NCI-H146 (cell line): Measurements from ENCODE around the gene ZBTB46.
"Not testable (repeated sequence)": the region's sequence is repeated elsewhere in the genome, so short reads cannot be mapped to it uniquely, and the experiment has no call there.

Experiments
- DNase-seq: peaks from one replicate; lab custom pipeline; 2025; lab: John Stamatoyannopoulos, UW

The ZBTB46 gene

DNA sequence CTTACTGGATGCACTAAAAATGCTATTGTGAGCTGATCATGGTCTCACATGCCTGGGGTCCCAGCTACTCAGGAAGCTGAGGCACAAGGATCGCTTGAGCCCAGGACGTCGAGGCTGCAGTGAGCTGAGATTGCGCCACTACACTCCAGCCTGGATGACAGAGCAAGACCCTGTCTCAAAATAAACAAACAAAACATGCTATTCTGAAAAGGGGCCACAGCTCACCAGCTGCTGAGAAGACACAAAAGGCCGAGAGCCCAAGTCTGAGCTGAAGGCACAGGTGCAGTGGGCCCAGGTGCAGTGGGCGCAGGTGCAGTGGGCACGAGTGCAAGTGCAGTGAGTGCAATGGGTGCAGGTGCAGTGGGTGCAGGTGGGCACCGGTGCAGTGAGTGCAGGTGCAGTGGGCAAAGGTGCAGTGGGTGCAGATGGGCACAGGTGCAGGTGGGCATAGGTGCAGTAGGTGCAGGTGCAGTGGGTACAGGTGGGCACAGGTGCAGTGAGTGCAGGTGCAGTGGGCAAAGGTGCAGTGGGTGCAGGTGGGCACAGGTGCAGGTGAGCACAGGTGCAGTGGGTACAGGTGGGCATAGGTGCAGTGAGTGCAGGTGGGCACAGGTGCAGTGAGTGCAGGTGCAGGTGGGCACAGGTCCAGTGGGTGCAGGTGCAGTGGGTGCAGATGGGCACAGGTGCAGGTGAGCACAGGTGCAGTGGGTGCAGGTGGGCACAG, 16.0 kb downstream of the ZBTB46 start:
- no peak for DNase-seq

DNA sequence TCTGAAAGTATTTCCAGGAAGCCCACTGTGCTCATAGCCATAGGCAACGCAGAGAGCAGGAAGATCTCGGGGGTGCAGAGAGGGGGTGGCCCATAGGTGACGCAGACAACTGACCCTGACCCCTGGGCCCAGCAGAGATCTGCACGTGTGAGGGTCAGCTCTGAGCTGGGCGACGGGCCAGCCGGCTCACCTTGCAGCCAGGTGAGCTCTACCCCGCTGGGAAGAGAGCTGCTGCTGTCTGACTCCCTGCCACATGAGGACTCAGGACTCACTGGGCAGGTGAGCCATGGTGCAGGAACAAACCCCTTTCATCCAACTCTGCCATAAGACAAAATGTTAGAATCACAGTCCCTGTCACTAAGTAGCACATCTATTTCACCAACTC, 19.6 kb downstream of the ZBTB46 start:
- DNase-seq: peak; percentile 41

DNA sequence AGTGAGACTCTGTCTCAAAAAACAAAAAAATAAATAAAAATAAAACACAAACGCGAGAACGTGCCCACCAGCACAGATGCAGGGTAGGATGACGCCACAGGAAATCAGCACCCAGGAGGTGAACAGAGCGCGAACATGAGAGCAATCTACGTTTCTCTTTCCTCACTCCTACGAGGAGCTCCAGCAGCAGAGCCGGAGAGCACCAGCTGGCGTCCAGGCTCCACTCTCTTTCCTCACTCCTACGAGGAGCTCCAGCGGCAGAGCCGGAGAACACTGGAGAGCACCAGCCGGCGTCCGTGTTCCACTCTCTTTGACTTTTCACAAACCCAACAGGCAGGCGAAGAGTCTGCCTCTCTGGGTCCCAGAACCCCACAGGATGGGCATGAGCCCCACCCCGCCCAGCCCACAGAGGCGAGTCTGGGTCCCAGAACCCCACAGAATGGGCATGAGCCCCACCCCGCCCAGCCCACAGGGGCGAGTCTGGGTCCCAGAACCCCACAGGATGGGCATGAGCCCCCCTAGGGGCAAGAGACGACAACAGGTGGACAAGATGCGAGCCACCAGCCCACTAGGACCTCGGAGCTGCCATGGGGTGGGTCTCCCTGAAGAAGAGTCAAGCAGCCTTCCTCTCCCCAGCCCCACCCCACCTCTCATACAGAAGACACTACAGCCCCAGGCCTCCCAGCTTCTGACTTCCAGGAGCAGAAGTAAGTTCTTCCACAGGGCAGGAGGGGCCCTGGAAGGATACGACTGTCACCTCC, 20.2 kb downstream of the ZBTB46 start:
- no peak for DNase-seq

DNA sequence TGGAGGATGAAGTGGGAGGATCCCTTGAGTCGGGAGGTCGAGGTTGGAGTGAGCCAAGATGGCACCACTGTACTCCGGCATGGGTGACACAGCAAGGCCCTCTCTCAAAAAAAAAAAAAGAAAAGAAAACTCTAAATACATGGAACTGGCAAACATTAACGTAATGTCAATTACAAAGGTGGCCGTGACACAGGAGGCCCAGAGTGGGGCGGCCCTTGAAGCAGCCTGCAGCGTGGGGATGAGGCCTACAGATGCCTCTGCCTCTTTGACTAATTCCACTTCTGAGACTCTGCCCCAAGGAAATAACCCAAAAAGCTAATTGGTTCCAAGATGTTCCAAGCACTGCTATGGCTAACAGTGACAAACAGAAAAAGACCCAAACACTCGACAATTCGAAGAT, 21.2 kb downstream of the ZBTB46 start:
- no peak for DNase-seq

DNA sequence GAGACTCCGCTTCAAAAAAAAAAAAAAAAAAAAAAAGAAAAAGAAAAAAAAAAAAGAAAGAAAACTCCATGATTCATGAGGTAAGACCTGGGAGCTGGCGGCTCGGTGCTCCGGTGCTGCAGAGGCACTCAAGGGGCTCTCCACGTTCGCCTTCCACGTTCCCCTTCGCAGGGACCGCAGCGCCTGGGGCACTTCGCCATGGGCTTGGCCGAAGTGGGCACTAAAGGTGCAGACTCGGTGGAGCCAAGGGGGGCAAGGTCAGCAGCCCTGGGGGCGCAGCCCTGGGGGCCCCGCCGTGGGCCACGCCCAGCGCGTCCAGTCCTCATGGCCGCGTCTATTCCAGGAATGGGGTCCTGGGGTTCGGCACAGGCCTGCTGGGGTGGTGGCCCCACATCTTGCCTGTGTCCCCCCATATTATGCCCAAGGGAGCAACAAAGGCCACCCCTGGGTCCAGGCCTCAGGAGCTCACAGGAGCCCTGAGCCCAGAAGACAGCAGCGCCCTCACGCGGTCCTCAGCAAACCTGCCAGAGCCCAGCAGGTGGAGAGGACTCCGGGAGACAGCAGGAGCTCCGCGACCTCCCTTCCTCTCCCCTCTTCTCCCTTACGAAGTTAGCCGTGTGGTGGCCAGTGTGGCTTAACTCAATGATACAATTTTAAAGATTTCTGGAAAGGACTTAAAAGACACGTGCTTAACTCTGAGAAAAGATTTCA, 21.9 kb downstream of the ZBTB46 start:
- DNase-seq: no peak

DNA sequence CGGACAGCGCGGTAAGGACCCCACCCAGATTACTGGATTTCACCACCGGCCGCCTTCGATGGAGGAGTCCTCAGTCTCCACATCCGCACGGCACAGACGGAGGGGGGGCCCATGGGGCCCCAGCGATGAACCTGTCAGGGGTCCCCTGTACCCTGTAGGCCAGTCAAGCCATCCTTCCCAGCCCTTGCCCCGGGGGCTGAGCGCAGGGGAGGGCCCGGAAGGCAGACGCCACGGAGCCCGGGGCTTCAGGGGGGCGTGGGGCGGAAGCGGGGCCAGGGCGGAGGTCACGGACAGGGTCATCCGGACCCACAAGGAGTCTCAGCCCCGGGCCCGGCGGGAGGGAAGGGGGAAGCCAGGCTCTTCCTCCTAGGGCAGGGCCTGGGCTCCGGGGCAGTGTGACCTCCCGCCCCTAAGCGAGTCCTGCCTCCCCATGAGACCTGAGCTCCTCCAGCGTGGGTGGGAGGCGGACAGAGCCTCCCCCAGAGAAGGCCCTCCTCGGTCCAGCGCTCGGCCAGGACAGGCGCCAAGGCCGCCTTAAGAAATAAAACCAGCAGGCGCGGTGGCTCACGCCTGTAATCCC, 22.8 kb downstream of the ZBTB46 start:
- DNase-seq: no peak

DNA sequence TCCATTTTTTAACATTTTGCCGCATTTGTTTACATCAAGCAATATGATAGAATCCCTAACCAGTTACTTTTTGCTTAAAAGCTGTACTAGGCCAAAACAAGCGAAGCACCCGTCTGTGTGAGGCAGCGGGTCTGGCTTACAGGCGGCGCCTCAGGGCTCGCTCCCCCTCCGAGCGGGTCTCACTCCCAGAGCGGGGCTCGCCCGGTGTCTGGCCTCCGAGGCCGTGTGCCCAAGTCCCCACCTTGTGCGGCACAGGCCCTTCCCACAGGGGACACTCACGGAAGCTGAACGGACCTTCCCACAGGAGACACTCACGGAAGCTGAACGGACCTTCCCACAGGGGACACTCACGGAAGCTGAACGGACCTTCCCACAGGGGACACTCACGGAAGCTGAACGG, 23.4 kb downstream of the ZBTB46 start:
- DNase-seq: no peak

DNA sequence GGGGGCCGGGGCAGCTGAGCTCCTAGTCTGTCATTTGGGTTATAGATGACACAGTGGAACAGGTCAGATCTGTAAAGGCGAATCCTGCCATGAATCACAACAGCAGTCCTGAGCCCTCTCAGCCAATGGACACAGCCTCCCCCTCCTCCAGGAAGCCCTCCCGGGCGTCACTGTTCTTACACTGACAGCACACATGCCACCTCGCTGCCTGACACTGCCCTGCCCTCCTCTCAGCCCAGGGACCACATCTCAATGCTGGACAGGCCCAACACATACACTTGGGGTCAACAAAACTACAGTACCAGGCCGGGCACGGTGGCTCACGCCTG, 26.8 kb downstream of the ZBTB46 start:
- no peak for DNase-seq

DNA sequence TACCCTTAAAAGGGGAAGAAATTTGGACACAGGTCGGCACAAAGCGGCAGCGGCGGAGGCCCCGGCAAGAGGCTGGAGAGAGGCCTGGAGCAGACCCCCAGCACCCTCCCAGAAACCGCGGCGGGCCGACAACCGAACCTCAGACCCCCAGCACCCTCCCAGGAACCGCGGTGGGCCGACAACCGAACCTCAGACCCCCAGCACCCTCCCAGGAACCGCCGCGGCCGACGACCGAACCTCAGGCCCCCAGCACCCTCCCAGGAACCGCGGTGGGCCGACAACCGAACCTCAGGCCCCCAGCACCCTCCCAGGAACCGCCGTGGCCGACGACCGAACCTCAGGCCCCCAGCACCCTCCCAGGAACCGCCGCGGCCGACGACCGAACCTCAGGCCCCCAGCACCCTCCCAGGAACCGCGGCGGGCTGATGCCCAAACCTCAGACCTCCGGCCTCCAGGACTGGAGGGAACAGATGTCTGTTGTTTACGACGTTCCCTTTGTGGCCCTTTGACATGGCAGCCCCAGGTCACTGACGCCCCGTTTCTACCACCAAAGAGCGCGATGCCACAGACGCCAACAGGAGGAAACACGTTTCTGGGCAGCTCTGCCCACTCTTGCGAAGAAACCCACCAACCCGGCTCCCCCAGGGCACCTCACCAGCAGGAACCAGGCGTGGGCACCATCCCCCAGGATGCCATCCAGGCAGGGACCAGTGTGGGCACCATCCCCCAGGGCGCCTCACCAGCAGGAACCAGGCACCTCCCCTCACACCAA, 28.4 kb downstream of the ZBTB46 start:
- DNase-seq: no peak

DNA sequence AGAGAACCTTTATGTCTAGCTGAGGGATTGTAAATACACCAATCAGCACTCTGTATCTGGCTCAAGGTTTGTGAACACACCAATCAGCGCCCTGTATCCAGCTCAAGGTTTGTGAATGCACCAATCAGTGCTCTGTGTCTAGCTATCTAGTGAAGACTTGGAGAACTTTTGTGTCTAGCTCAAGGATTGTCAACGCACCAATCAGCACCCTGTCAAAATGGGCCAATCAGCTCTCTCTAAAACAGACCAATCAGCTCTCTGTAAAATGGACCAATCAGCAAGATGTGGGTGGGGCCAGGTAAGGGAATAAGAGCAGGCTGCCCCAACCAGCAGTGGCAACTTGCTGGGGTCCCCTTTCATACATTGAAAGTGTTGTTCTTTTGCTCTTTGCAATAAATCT, 29.9 kb downstream of the ZBTB46 start:
- not testable (repeated sequence) for DNase-seq

DNA sequence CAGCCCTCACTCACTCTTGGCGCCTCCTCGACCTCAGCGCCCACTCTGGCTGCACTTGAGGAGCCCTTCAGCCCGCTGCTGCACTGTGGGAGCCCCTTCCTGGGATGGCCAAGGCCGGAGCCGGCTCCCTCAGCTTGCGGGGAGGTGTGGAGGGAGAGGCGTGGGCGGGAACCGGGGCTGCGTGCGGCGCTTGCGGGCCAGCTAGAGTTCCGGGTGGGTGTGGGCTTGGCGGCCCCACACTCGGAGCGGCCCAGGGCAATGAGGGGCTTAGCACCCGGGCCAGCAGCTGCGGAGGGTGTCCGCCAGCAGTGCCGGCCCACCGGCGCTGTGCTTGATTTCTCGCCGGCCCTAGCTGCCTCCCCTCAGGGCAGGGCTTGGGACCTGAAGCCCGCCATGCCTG, 30.7 kb downstream of the ZBTB46 start:
- DNase-seq: not testable (repeated sequence)

DNA sequence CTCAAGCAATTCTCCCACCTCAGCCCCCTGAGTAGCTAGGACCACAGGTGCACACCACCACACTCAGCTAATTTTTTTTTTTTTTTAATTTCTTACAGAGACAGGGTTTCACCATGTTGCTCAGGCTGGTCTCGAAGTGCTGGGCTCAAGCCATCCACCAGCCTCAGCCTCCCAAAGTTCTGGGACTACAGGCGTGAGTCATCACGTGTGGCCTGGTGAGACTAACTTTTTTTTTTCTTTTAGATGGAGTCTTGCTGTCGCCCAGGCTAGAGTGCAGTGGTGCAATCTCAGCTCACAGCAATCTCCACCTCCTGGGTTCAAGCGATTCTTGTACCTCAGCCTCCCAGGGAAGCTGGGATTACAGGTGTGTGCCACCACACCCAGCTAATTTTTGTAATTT, 31.9 kb downstream of the ZBTB46 start:
- not testable (repeated sequence) for DNase-seq

DNA sequence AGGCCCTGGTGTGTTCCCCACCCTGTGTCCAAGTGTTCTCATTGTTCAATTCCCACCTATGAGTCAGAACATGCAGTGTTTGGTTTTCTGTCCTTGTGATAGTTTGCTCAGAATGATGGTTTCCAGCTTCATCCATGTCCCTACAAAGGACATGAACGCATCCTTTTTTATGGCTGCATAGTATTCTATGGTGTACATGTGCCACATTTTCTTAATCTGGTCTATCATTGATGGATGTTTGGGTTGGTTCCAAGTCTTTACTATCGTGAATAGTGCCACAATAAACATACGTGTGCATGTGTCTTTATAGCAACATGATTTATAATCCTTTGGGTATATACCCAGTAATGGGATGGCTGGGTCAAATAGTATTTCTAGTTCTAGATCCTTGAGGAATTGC, 33.9 kb downstream of the ZBTB46 start:
- not testable (repeated sequence) for DNase-seq

DNA sequence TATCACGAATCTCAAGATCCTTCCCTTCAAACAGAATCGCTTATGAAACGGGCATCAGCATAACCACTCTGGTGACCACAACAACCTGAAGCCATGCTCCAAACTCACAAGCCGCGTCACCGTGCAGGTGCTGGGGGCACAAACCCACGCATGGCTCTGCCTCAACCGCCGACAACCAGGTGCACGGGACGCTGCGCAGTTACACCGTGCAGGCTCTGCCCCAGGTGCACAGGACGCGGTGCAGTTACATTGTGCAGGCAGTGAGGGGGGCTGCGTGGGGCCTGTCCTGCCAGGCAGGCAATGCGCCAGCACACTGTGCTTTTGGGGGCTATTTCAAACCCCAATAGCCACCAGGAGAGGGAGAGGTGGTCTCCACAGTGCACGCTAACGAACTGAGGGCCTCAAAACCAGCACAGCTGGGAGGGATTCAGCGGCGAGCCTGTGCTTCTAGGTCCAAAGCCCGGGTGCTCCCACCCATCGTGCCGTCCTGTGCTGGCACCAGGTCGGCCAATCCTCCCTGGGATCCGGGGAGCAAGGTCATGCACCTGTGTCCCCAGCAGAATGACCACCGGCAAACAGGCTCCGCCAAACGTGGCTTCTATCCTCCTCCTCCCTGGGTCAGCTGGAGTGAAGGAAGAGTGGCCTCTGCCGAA, 35.8 kb downstream of the ZBTB46 start:
- DNase-seq: no peak

DNA sequence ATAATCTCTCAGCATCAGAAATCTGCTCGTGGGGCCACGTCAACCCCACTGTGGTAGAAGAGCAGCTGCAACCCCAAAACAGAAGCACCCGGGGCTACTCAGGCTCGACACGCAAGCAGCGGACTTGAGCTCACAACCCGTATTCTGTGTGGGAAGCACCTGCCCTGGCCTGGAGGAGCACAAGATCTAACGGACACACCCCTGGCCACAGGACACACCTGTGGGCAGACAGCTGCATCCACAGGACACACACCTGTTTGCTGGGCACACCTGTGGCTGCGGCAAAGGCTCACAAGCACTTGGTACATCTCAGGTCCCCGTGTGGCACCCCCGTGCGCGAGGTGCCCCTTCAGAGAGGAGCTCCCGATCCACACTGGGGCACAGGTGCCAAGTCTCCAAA, 36.5 kb downstream of the ZBTB46 start:
- DNase-seq: peak; percentile 28

DNA sequence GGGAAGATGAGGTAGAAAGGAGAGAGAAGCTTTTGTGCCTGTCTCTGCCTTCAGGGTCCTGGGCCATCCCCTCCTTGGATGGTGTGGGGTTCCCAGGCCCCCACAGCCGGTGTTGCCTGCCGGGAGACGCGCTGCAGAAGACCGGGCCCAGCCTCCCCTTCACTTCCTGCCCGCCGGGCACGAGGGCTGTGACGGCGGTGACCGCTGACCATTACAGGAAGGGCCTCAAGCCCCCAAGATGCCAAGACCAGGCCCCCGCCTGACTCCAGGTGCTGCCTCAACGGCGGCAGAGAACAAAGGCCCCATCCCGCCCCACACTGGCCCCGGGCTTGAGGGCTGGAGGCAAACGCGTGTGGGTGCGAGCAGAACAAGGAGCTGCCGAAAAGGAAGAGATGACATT, 38.2 kb downstream of the ZBTB46 start:
- no peak for DNase-seq

DNA sequence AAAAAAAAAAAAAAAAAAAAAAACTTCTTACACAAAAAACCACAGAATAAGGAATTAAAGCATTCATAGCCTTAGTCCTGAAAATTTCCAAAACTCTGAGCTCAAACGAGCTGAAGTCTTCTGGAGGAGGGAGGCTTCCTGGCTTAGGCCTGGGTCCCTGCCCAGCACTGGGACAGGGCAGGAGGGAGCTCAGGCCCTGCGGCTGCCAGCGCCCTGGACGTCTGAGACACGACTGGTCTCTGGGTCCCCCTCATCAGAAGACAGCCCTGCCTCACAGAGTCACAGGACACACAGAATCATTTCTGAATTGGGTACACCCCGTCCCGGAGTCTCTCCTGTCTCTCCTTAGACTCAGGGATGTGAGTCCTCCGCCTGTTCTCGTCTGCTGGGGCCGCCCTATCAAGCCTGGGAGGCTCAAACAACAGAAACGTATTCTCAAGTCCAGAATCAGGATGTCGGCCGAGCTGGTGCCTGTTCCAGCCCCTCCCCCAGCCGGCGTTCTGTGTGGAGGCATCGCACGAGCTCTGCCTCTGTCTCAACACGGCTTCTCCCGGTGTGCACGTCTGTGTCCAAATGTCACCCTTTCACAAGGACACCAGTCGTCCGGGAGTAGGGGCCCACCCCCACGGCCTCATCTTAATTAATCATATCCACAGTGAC, 39.4 kb downstream of the ZBTB46 start:
- DNase-seq: no peak

DNA sequence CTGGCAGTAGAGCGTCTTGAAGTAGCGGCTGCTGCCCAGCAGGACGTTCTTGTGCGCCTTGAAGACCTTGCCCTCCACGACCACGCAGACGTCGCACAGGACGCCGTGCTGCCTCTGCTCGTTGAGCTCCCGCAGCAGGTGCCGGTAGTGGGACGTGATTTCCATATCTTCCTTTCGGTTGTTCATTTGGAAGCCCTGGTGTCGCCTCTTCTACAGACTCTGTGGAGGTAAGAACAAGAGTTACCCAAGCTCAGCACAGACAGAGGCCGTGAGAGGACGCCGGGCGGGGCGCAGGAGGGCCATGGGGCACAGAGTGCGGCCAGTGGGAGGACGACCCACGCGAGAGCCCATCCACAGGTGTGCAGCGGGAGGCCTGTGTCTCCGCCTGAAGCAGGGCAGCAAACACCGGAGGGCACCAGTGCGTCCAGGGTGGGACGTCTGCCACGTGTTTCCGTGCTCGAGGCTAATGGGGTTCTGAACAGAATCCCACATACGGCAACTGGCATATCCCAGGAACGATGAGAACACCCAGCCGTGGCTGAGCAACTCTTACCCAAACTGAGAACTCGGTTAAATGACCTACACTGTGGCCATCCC, 40.4 kb downstream of the ZBTB46 start:
- DNase-seq: no peak

DNA sequence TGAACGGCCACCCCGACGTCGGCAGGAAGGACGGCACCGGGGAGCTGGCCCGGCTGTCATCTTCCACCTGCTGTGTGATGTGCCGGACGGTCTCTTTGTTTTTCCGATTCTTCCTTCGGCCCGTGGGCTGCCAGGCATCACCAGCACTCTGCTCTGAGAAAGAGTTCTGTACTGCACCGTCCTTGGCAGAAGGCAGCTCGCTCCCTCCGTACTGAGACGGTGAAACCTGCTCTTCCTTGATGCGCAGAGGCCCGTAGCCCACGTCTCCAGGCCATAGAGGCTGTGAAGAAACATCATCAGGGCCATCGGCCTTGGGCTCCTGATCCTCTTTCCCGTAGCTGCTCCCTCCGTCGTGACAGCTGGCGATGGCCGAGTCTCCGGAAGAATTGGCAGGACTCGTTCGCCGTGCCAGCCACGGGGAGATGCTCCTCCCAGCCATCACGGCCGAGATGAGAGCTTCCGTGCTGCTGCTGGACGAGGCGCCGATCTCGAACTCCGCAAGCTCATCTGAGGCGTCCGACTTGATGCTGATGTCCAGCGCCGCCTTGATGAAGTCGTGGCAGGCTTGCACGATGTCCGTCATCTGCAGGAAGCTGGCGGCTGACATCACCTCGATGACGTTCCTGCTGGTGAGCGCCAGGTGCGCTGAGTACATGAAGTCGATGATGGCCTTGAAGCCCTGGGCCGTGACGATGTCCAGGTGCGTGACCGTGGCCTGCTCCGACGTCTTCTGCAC, 41.1 kb downstream of the ZBTB46 start:
- DNase-seq: no peak

DNA sequence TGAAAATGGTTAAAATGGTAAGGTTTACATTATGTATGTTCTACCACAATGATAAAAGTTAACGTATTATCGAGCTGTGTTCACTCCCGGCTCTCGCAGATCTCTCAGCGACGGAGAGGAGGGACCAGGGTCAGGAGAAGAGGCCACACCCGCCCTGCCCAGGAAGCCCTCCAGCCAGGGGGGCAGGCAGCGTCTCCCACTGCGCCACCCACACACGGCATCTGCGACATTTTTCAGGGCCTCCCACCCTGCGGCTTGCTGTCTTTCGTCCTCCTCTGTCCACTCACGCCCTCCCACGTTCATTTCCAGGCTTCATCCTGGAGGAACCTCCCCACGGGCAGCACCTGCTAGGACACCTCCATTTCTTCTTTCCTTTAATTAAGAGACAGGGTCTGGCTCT, 43.3 kb downstream of the ZBTB46 start:
- DNase-seq: no peak
